Sigmoid colon (tissue), 7 donors: ENCODE measurements around the gene SLCO2B1. TPM values are rescaled to one million over a fixed set of nuclear protein-coding genes. Genes with fewer than 3 reads are reported as not detected.

Experiments
- DNase-seq: peaks from one replicate; pipeline ENCODE4 v3.0.0-alpha.2; 2019
- H3K27ac ChIP-seq, 4 donors: fragments of 200-600 bp; sonication (generic); one replicate each; pipeline ENCODE4 v1.5.1; 2016 to 2019; ENCODE audit warnings: mild to moderate bottlenecking in 1 of 4
- H3K27me3 ChIP-seq, 3 donors: fragments of 200-600 bp; sonication (generic); one replicate each; pipeline ENCODE4 v1.5.1; 2019; ENCODE audit warnings: mild to moderate bottlenecking in 1 of 3
- H3K36me3 ChIP-seq, 4 donors: fragments of 200-600 bp; sonication (generic); one replicate each; pipeline ENCODE4 v1.5.1; 2016 to 2019
- H3K4me1 ChIP-seq, 4 donors: fragments of 200-600 bp; sonication (generic); one replicate each; pipeline ENCODE4 v1.5.1; 2017 to 2019
- H3K4me3 ChIP-seq, 4 donors: fragments of 200-600 bp; sonication (generic); one replicate each; pipeline ENCODE4 v1.5.1; 2017 to 2019; ENCODE audit warnings: mild to moderate bottlenecking in 2 of 4, moderate library complexity in 1 of 4
- H3K9me3 ChIP-seq, 4 donors: fragments of 200-600 bp in 3 of 4; sonication (generic) in 3 of 4; one replicate each; pipeline versions ENCODE4 v1.5.1 to v1.6.1; 2013 to 2019
- CTCF ChIP-seq, 4 experiments: fragments of 450-650 bp in 3 of 4; fragments of 200-600 bp in 1 of 4; IDR thresholded peaks; one replicate each; pipeline ENCODE4 v1.5.1; 2016 to 2019; ENCODE audit warnings: antibody characterized with exemption in 4 of 4, mild to moderate bottlenecking in 3 of 4, moderate library complexity in 2 of 4
- EP300 ChIP-seq, 4 donors: sonication (generic); formaldehyde crosslinking; IDR thresholded peaks; one replicate each; pipeline ENCODE4 v1.6.1; 2017; ENCODE audit warnings: antibody characterized with exemption in 4 of 4
- POLR2A ChIP-seq, 2 donors: fragments of 450-650 bp; IDR thresholded peaks; one replicate each; pipeline ENCODE4 v1.6.1; 2016; ENCODE audit warnings: antibody characterized with exemption in 2 of 2, mild to moderate bottlenecking in 2 of 2, moderate library complexity in 2 of 2
- POLR2AphosphoS5 ChIP-seq, 4 donors: sonication (generic); formaldehyde crosslinking; IDR thresholded peaks; one replicate each; pipeline ENCODE4 v1.6.1; 2017; ENCODE audit warnings: antibody characterized with exemption in 4 of 4
- whole genome bisulfite sequencing, 2 donors: extraction: QIAGEN DNeasy Blood & Tissue Kit; methylation state at CpG; one replicate each; pipeline ENCODE4 v1.1.7; 2013; 5-methylcytosine and 5-hydroxymethylcytosine counted together
- intact Hi-C: fragments of 100-400 bp; cut with DNase I; formaldehyde crosslinking; loops from one replicate; pipeline ENCODE4 v1.15.1; 2023
- polyA plus RNA-seq, 3 donors: library from polyadenylated mRNA; stranded (reverse); fragments of 200-250 nt; gene quantifications; one replicate each; pipeline ENCODE4 v1.2.3, GENCODE V29; 2013
- total RNA-seq, 4 donors: library from RNA; depleted of rRNA; stranded (reverse); fragments of >200 nt; gene quantifications; one replicate each; pipeline ENCODE4 v1.1.0, GENCODE V29; 2016
- donor health status: healthy with polysubstance abuse.
- donor health status: Bipolar disorder and iron deficiency.
- donor health status: healthy.

Gene SLCO2B1
- total and polyA plus RNA-seq, 7 donors = 7.8 to 47.0 (median 29.2) TPM

GRCh38 chr11:75160880-75161279, 10.0 kb downstream of the SLCO2B1 start:
- WGBS, 2 donors = 96 to 100% methylated on average over 1 of the region's 1 CpG
- no peak for DNase-seq
- Histone ChIP-seq H3K4me3 (no peak overlapping the region), H3K9me3 (no peaks in the 10 kb centered on the region), H3K4me1 (no peaks in the 10 kb centered on the region), H3K27ac (peak overlapping the region in 1 of 4 donors; percentile 57), H3K27me3 (no peaks in the 10 kb centered on the region), H3K36me3 (no peaks in the 10 kb centered on the region)
- intact Hi-C loops = no loop called here
- TF ChIP-seq EP300 (IDR thresholded peaks at IDR 0.05) = no peak
- no peak for TF ChIP-seq POLR2A (IDR thresholded peaks at IDR 0.05)

GRCh38 chr11:75161506-75162095, 10.7 kb downstream of the SLCO2B1 start:
- Histone ChIP-seq H3K4me3 (no peak overlapping the region), H3K36me3 (no peaks in the 10 kb centered on the region), H3K9me3 (no peaks in the 10 kb centered on the region), H3K27ac (peak overlapping the region in 1 of 4 donors; percentile 8), H3K27me3 (no peaks in the 10 kb centered on the region), H3K4me1 (no peaks in the 10 kb centered on the region)
- DNase-seq = no peak
- 68 to 86% methylated on average over 5 of the region's 5 CpGs for WGBS, 2 donors
- TF ChIP-seq CTCF (IDR thresholded peaks at IDR 0.05) (no peak), POLR2AphosphoS5 (IDR thresholded peaks at IDR 0.05) (no peak), POLR2A (IDR thresholded peaks at IDR 0.05) (no peak), EP300 (IDR thresholded peaks at IDR 0.05) (no peak)
- intact Hi-C loops = no loop called here

- DNase-seq = no peak
- WGBS, 2 donors = 87 to 91% methylated on average over 7 of the region's 7 CpGs
- no peaks in the 10 kb centered on the region for H3K9me3 ChIP-seq
- TF ChIP-seq CTCF (IDR thresholded peaks at IDR 0.05) = no peak
- TF ChIP-seq POLR2A (IDR thresholded peaks at IDR 0.05) = no peak
- no peak for TF ChIP-seq EP300 (IDR thresholded peaks at IDR 0.05)
- no peak for TF ChIP-seq POLR2AphosphoS5 (IDR thresholded peaks at IDR 0.05)
- no peaks in the 10 kb centered on the region for H3K4me1 ChIP-seq
- H3K4me3 ChIP-seq = no peak overlapping the region
- H3K36me3 ChIP-seq = no peaks in the 10 kb centered on the region
- no peak overlapping the region for H3K27ac ChIP-seq
- no peaks in the 10 kb centered on the region for H3K27me3 ChIP-seq
- intact Hi-C loops = no loop called here
Measured at GRCh38 chr11:75162954-75163353, 12.0 kb downstream of the SLCO2B1 start.

- no peak for DNase-seq
- H3K27me3 ChIP-seq = no peaks in the 10 kb centered on the region
- H3K36me3 ChIP-seq = no peaks in the 10 kb centered on the region
- H3K4me1 ChIP-seq = no peaks in the 10 kb centered on the region
- WGBS, 2 donors = 56 to 75% methylated on average over 25 of the region's 25 CpGs
- peak overlapping the region in 1 of 4 donors; percentile 10 for H3K27ac ChIP-seq
- no peak for TF ChIP-seq EP300 (IDR thresholded peaks at IDR 0.05)
- no peak for TF ChIP-seq POLR2A (IDR thresholded peaks at IDR 0.05)
- no peak for TF ChIP-seq POLR2AphosphoS5 (IDR thresholded peaks at IDR 0.05)
- no peak for TF ChIP-seq CTCF (IDR thresholded peaks at IDR 0.05)
- intact Hi-C loops = no loop called here
- no peaks in the 10 kb centered on the region for H3K9me3 ChIP-seq
- no peak overlapping the region for H3K4me3 ChIP-seq
Measured at GRCh38 chr11:75163921-75164849, 13.3 kb downstream of the SLCO2B1 start.

GRCh38 chr11:75165721-75166120, 14.8 kb downstream of the SLCO2B1 start:
- H3K27me3 ChIP-seq = peaks cover 0 to 6% (median 0%) of the 10 kb centered on the region in 3 donors
- H3K36me3 ChIP-seq = no peaks in the 10 kb centered on the region
- H3K4me3 ChIP-seq = no peak overlapping the region
- H3K27ac ChIP-seq = no peak overlapping the region
- WGBS, 2 donors = 94% methylated on average over 11 of the region's 11 CpGs
- intact Hi-C loops = no loop called here
- no peaks in the 10 kb centered on the region for H3K9me3 ChIP-seq
- no peak for TF ChIP-seq POLR2A (IDR thresholded peaks at IDR 0.05)
- TF ChIP-seq CTCF (IDR thresholded peaks at IDR 0.05) = no peak
- TF ChIP-seq EP300 (IDR thresholded peaks at IDR 0.05) = no peak
- no peak for TF ChIP-seq POLR2AphosphoS5 (IDR thresholded peaks at IDR 0.05)
- H3K4me1 ChIP-seq = no peaks in the 10 kb centered on the region
- no peak for DNase-seq
